Measurements from ENCODE around the gene PCDHB9.
"Not testable (repeated sequence)": the region's sequence is repeated elsewhere in the genome, so short reads cannot be mapped to it uniquely, and the experiment has no call there.

DNA sequence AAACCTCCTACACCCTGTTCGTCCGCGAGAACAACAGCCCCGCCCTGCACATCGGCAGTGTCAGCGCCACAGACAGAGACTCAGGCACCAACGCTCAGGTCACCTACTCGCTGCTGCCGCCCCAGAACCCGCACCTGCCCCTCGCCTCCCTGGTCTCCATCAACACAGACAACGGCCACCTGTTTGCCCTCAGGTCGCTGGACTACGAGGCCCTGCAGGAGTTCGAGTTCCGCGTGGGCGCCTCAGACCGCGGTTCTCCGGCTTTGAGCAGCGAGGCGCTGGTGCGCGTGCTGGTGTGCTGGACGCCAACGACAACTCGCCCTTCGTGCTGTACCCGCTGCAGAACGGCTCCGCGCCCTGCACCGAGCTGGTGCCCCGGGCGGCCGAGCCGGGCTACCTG lies 29.6 kb upstream of the PCDHB9 start:
- TF ChIP-seq POLR2A (IDR thresholded peaks at IDR 0.05), result not testable (repeated sequence)
- TF ChIP-seq, protein P1, sequence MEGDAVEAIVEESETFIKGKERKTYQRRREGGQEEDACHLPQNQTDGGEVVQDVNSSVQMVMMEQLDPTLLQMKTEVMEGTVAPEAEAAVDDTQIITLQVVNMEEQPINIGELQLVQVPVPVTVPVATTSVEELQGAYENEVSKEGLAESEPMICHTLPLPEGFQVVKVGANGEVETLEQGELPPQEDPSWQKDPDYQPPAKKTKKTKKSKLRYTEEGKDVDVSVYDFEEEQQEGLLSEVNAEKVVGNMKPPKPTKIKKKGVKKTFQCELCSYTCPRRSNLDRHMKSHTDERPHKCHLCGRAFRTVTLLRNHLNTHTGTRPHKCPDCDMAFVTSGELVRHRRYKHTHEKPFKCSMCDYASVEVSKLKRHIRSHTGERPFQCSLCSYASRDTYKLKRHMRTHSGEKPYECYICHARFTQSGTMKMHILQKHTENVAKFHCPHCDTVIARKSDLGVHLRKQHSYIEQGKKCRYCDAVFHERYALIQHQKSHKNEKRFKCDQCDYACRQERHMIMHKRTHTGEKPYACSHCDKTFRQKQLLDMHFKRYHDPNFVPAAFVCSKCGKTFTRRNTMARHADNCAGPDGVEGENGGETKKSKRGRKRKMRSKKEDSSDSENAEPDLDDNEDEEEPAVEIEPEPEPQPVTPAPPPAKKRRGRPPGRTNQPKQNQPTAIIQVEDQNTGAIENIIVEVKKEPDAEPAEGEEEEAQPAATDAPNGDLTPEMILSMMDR (IDR thresholded peaks at IDR 0.05), result not testable (repeated sequence)
